AG09309 (cell line): ENCODE measurements around the gene PCDHGA6.
A peak's percentile ranks its signal among the peaks of the same experiment; 100 is the strongest.
"Not testable (repeated sequence)": the region's sequence is repeated elsewhere in the genome, so short reads cannot be mapped to it uniquely, and the experiment has no call there.

Experiments used
- DNase-seq: peaks from one replicate; pipeline ENCODE4 v3.0.0-alpha.2; 2010; ENCODE audit warnings: low read depth
- H3K4me3 ChIP-seq: 2 replicates; pipeline ENCODE4 v1.5.1; 2011; ENCODE audit warnings: mild to moderate bottlenecking, low read depth, low read length, moderate library complexity; ENCODE audit not compliant: control insufficient read depth
- TF ChIP-seq, protein P1 (sequence below): IDR thresholded peaks from 2 replicates; pipeline ENCODE4 v1.5.1; 2011; ENCODE audit warnings: mild to moderate bottlenecking, low read depth, low read length, inconsistent platforms; ENCODE audit not compliant: insufficient read depth, control insufficient read depth; ENCODE audit errors: missing control alignments

The PCDHGA6 gene

DNA sequence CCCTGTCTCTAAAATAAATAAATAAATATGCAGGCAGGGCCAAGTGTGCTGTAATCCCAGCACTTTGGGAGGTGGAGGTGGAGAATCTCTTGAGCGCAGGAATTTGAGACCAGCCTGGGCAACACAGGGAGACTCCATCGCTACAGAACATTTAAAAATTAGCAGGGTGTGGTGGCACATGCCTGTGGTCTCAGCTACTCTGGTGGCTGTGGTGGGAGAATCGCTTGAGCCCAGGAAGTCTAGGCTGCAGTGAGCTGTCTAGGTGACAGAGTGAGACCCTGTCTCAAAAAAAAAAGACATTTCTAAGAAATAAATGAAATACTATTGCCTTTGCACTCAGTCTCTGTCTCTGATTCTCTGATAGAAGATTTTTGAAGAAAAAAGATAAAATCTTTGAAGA is 37.9 kb downstream of the PCDHGA6 start:
- TF ChIP-seq, protein P1, sequence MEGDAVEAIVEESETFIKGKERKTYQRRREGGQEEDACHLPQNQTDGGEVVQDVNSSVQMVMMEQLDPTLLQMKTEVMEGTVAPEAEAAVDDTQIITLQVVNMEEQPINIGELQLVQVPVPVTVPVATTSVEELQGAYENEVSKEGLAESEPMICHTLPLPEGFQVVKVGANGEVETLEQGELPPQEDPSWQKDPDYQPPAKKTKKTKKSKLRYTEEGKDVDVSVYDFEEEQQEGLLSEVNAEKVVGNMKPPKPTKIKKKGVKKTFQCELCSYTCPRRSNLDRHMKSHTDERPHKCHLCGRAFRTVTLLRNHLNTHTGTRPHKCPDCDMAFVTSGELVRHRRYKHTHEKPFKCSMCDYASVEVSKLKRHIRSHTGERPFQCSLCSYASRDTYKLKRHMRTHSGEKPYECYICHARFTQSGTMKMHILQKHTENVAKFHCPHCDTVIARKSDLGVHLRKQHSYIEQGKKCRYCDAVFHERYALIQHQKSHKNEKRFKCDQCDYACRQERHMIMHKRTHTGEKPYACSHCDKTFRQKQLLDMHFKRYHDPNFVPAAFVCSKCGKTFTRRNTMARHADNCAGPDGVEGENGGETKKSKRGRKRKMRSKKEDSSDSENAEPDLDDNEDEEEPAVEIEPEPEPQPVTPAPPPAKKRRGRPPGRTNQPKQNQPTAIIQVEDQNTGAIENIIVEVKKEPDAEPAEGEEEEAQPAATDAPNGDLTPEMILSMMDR = no peak
- DNase-seq = no peak
- no peak overlapping the region for H3K4me3 ChIP-seq

DNA sequence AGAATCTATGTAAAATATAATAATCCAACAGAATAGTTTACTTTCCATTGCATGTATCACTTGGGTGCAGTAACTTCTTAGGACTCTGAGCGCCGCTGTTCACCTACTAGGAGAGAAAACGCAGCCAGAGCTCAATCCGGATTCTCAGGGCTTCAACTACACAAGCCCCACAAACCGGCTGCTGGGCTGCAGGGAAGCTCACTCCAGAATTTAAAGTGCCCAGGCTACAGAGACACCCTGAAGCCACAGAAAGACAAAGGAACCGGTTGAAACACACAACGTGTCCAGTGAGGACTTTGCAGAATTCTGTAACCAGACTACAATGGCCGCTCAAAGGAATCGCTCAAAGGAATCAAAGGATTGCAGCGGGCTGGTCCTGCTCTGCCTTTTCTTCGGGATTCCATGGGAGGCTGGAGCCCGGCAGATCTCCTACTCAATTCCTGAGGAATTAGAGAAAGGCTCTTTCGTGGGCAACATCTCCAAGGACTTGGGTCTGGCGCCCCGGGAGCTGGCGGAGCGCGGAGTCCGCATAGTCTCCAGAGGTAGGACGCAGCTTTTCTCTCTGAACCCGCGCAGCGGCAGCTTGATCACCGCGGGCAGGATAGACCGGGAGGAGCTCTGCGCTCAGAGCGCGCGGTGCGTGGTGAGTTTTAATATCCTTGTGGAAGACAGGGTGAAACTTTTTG is 39.3 kb downstream of the PCDHGA6 start, which contains the start of gene PCDHGA10:
Gene PCDHGA10 (plus strand): TSS at position 134 of the 686 bp plus-strand sequence. CDS start 189 bp downstream, at position 323.
- DNase-seq = no peak
- peak within 1 kb of the TSS; percentile 25 for H3K4me3 ChIP-seq
- TF ChIP-seq, protein P1 = peak; percentile 70

DNA sequence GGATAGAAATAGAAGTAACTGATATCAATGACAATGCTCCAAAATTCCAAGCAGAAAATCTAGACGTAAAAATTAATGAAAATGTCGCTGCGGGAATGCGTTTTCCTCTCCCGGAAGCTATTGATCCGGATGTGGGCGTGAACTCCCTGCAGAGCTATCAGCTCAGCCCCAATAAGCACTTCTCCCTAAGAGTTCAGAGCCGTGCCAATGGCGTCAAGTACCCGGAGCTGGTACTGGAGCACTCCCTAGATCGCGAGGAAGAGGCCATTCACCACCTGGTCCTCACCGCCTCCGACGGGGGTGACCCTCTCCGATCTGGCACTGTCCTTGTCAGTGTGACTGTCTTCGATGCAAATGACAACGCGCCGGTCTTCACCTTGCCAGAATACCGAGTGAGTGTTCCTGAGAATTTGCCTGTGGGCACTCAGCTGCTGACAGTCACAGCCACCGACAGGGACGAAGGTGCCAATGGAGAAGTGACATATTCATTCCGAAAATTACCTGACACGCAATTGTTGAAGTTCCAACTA is 39.9 kb downstream of the PCDHGA6 start:
- peak overlapping the region; percentile 25 for H3K4me3 ChIP-seq

DNA sequence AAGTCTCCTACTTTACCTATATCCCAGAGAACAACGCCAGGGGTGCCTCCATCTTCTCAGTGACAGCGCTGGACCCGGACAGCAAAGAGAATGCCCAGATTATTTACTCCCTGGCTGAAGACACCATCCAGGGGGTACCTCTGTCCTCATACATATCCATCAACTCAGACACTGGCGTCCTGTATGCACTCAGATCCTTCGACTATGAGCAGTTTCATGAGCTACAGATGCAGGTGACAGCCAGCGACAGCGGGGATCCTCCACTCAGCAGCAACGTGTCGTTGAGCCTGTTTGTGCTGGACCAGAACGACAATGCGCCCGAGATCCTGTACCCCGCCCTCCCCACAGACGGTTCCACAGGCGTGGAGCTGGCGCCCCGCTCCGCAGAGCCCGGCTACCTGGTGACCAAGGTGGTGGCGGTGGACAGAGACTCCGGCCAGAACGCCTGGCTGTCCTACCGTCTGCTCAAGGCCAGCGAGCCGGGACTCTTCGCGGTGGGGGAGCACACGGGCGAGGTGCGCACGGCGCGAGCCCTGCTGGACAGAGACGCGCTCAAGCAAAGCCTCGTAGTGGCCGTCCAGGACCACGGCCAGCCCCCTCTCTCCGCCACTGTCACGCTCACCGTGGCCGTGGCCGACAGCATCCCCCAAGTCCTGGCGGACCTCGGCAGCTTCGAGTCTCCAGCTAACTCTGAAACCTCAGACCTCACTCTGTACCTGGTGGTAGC is 41.0 kb downstream of the PCDHGA6 start:
- H3K4me3 ChIP-seq, DNase-seq: not testable (repeated sequence)

More for the DNA sequence above, 39.9 kb downstream of the PCDHGA6 start:
- TF ChIP-seq, protein P1 = no peak
- DNase-seq = no peak

DNA sequence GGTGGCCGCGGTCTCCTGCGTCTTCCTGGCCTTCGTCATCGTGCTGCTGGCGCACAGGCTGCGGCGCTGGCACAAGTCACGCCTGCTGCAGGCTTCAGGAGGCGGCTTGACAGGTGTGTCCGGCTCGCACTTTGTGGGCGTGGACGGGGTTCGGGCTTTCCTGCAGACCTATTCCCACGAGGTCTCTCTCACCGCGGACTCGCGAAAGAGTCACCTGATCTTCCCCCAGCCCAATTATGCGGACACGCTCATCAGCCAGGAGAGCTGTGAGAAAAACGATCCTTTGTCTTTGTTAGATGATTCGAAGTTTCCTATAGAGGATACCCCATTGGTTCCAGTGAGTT is 41.6 kb downstream of the PCDHGA6 start:
- not testable (repeated sequence) for DNase-seq, H3K4me3 ChIP-seq

DNA sequence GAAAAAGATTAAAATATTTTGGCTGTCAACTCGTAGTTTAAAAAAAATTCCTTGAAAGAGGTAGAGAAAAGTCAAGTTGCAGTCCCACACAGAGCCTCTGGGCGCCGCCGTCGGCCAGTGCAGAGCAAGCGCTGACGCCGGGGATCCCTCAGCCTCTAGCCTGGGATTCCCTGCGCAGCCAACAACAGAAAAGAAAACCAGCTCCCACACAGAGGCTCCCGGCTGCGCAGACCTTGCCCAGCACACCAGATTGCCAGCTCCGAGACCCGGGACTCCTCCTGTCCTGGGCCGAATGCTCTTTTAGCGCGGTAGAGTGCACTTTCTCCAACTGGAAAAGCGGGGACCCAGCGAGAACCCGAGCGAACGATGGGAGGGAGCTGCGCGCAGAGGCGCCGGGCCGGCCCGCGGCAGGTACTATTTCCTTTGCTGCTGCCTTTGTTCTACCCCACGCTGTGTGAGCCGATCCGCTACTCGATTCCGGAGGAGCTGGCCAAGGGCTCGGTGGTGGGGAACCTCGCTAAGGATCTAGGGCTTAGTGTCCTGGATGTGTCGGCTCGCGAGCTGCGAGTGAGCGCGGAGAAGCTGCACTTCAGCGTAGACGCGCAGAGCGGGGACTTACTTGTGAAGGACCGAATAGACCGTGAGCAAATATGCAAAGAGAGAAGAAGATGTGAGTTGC is 43.9 kb downstream of the PCDHGA6 start, which contains the start of gene PCDHGB7:
Gene PCDHGB7 (plus strand): TSS at position 184 of the 679 bp plus-strand sequence. CDS start 183 bp downstream, at position 367.
- not testable (repeated sequence) for DNase-seq
- peak within 1 kb of the TSS; percentile 46 for H3K4me3 ChIP-seq

DNA sequence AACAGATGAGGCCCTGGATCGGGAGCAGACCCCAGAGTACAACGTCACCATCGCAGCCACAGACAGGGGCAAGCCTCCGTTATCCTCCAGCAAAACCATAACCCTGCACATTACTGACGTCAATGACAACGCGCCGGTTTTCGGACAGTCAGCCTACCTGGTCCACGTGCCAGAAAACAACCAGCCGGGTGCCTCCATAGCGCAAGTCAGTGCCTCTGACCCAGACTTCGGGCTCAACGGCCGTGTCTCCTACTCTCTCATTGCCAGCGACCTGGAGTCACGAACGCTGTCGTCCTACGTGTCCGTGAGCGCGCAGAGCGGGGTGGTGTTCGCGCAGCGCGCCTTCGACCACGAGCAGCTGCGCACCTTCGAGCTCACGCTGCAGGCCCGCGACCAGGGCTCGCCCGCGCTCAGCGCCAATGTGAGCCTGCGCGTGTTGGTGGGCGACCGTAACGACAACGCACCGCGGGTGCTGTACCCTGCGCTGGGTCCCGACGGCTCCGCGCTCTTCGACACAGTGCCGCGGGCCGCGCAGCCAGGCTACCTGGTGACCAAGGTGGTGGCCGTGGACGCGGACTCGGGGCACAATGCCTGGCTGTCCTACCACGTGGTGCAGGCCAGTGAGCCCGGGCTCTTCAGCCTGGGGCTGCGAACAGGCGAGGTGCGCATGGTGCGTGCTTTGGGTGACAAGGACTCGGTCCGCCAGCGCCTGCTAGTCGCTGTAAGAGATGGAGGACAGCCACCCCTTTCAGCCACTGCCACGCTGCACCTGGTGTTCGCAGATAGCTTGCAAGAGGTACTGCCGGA is 45.6 kb downstream of the PCDHGA6 start:
- no peak overlapping the region for H3K4me3 ChIP-seq
- TF ChIP-seq, protein P1 = no peak
- DNase-seq = no peak

More for the DNA sequence above, 43.9 kb downstream of the PCDHGA6 start, which contains the start of gene PCDHGB7:
- TF ChIP-seq, protein P1 = peak; percentile 76
